Left ventricle myocardium superior (tissue), 1 donor: ENCODE results near the gene ERFE. TPM values are rescaled to one million over a fixed set of nuclear protein-coding genes. Genes with fewer than 3 reads are reported as not detected.
"Not testable (repeated sequence)": the region's sequence is repeated elsewhere in the genome, so short reads cannot be mapped to it uniquely, and the experiment has no call there.

Source experiments
- ATAC-seq: fragments of 200-7000 bp; cut with Tn5 transposase; one replicate; pipeline ENCODE4 v1.9.1; 2020; ENCODE audit warnings: mild to moderate bottlenecking, moderate library complexity
- DNase-seq: peaks from one replicate; pipeline ENCODE4 v3.0.0-alpha.2; 2020
- intact Hi-C: fragments of 100-400 bp; cut with micrococcal nuclease; formaldehyde crosslinking; loops from one replicate; pipeline ENCODE4 v1.11.0; 2022
- total RNA-seq: library from RNA; stranded (reverse); fragmentation: NEBNext Ultra II Directional; extraction: Animal tissue kit (Norgen Biotek cat#: 25700); gene quantifications from one replicate; pipeline ENCODE4 v1.2.1, GENCODE V29; 2021
- donor health status: DM: no; HTN: yes; CAD: no; lungs with severe emphysema.

The ERFE gene
- total RNA-seq, 1 donor from 2014 or later: not detected

- intact Hi-C loops: no loop called here
- DNase-seq (peak; percentile 41), ATAC-seq (peak; percentile 5)
Measured at GRCh38 chr2:238163481-238164198, 4.9 kb downstream of the ERFE start.

- intact Hi-C loops: no loop called here
- ATAC-seq (no peak), DNase-seq (peak; percentile 12)
Measured at GRCh38 chr2:238164906-238165287, 6.1 kb downstream of the ERFE start.

DNA sequence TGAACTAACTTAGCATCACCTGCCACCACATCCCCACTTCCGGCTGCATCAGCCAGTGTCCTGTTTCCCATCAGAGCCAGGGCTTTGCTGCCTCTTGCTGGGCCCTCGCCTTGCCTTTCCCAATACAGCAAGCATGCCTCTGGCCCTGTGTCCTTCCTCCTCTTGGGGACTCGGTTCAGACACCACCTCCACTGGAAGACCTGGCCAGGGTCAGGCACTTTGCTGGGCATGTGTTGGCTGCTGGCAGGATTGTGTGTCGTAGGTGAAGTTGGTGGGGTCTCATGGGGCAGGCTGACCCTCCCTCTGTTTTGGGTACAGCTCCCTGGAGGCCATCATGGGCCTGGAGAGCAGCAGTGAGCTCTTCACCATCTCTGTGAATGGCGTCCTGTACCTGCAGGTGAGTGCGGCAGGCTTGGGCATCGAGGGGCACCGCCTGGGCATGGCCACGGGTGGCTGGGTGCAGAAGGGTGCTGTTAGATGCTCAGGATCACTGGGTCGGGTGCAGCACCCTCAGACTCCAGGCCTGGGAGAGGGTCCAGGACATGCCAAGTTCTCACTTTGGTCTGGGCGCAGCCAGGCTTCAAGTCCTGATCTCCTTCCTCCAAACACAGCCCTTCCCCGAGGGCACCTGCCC, 6.6 kb downstream of the ERFE start:
- ATAC-seq (no peak), DNase-seq (peak; percentile 22)
- intact Hi-C loops: no loop called here

DNA sequence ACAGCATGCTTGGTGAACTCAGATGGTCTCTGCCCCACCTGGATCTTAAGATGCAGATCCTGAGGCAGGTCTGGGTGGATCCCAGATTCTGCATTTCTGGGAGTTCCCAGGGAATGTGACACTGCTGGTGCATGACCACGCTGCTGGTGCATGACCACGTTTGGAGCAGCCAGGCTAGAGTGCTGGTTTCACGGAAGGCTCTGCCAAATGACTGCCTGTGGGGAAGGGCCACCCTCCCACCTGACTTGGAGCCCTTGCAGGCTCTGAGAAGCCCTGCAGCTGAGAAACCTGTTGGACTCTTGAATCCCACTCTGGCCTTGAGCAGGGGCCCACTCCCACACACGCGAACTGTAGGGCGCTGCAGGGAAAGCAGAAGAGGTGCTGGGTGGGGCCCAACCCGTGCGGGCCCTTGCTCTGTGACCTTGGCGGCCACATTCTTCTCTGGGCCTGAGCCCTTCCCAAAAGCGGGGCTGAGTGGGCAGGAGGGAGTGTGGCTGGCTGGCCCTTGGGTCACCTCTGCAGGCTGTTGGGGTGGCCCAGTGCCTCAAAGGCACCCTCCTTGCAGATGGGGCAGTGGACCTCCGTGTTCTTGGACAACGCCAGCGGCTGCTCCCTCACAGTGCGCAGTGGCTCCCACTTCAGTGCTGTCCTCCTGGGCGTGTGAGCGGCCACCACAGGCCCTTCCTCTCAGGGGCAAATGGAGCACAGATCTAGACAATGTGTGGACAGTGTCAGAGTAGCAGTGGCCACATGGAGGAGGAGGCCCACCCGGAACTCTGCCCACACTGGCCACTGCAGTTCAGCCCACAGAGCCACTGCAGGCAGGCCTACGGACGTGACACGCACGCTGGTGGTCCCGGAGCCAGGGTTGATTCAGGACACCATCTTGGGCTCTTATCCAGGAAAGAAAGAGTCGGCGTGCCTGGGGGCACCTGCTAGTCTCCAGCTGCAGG, 7.9 kb downstream of the ERFE start:
- intact Hi-C loops: no loop called here
- ATAC-seq (no peak), DNase-seq (peak; percentile 28)

DNA sequence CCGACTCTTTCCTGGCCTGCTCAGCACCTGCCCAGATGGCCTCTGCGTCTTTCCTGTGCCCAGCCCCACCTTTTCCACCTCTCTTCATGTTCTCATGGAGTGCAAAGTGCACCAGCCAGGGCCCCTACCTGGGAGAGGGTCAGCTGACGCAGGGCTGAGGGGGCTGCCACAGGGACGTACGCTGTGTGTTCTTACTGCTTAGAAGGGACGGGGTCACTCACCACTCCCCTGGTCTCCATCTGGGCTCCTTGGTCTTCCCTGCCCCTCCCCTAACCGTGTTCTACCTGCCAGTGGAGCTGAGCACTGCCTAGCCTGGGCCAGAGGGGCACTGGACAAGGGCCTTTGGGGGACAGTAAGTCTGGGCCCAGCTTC, 8.6 kb downstream of the ERFE start:
- intact Hi-C loops: no loop called here
- DNase-seq (no peak), ATAC-seq (no peak)

- ATAC-seq (no peak), DNase-seq (peak; percentile 27)
- intact Hi-C loops: no loop called here
Measured at GRCh38 chr2:238167761-238168160, 9.0 kb downstream of the ERFE start.

DNA sequence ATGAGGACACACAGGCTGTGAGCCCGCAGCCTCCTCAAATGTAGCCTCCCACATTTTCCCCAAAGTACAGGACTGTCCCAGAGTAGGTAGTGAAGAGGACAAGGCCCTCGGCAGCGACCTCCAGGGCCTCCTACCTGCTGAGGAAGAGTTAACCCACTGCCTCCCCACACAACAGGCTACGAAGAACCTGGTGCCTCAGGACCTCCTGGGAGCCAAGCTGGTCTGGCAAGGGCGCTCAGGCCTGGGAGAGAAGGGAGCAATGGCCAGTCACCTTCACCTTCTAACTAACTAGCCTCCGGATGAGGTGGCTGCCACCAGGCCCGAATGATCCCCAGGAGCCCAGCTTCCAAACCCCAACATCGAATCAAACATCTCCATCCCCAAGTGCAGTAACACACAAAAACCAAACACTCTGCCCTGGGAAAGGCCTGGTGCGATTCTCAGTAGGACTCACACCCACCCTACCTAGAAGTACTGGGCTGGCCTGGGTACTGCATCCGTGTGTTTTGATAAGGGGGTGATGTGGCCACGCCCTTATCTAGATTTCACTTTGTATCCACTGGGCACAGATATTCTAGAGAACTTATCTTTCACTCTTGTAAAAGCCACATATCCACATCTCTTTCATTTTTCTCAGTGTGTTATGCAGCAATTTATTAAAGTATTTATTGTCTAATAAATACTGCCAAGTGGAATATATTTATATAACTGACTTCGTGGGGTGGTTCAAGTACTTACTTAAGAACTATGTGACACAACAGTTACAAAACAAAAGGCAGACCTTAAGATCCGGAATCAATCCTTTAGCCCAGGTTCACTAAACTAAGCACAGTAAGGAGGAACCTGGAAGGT, 9.7 kb downstream of the ERFE start:
- ATAC-seq (no peak), DNase-seq (no peak)
- intact Hi-C loops: no loop called here

DNA sequence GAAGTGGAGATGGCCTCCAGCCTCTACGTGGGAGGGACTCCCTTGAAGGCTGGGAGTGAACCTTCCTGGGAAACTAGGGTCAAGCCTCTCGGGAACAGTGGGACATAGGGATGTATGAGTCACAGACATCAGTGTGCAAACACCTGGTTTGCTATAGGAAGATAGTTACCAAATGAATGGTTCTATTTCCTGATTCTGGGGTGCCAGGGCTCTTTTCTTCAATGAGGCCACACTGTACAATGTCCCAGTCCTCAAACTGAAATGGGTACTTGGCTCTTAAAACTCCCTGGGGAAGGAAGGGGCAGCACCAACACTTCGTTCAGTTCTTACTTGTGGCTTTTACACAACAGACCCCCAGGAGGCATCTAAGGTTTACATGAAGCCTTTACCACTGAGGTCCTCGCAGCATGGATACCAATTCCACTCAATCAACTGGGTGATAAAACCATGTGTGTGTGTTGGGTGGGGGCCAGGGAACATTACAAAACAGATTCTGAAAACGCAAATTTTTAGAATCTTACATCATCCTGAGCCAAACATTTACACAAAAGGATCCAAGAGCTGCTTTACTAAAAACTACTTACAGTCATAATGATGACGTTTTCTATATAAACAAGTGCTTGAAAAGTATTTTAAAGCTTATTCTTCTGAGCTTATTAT, 10.4 kb downstream of the ERFE start:
- ATAC-seq (peak; percentile 33), DNase-seq (no peak)
- intact Hi-C loops: no loop called here

DNA sequence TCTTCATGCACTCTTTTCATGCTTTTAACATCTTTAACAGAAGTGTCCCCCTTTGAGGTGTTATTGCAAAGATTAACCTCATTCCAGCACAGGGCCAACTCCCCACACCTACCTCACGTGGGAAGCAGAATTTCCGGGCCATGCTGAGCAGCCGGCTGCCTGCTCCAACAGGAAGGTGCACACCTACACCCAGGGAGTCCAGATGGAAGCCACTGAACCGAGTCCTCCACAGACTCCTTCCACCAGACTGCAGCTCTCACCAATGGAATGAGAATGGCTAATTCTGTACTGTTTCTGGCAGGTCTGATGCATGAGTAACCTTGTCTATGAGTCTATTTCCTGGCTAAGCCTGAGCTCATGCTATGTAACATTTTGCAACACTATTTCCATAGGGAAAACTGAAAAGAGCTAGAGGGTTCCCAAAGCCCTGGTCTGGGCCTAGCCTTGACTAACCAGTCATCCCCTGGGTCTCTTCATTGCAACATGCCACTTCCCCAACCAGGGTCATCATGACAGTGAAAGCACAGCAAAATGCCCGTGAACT, 11.0 kb downstream of the ERFE start:
- peak; percentile 61 for ATAC-seq
- intact Hi-C loops: no loop called here
- no peak for DNase-seq

DNA sequence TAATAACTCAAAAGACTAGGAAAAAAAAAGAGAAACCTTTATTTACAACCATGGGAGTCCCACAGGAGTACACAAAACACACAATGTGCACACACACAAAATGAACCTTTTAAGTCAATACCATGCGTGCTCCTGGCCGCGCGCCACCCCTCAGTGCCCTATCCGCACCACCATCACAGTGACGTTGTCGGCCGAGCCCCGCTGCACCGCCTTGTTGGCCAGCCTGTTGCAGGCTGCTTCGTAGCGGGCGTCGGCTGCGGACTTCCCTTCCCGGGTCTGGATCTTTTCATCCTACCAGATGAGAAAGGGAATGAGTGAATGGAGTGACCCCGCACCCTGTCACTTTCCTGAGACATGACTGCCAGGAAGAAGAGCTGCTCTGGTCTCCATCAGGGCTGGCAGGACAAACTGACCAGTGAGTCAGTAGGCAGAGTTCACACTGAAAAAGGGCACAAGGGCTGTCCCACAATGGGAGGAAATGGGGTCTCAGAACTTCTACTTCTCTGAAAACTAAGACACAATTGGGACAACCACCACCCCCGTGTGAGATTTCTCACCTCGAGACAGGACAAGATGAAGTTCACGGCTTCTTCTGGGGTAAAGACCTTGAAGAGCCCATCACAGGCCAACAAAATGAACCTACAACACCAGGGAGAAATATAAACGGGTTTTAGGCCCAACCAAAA, 11.8 kb downstream of the ERFE start:
- ATAC-seq: no peak
- intact Hi-C loops: no loop called here
- DNase-seq: peak; percentile 41

DNA sequence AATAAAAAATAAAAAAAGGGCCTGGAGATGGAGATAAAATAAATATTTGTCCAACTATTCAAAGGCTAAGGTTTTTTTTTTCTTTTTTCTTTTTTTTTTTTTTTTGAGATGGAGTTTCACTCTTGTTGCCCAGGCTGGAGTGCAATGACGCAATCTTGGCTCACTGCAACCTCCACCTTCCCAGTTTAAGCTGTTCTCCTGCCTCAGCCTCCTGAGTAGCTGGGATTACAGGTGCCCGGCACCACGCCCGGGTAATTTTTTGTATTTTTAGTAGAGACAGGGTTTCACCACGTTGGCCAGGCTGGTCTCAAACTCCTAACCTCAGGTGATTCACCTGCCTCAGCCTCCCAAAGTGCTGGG, 12.3 kb downstream of the ERFE start:
- DNase-seq, ATAC-seq, intact Hi-C loops: not testable (repeated sequence)

DNA sequence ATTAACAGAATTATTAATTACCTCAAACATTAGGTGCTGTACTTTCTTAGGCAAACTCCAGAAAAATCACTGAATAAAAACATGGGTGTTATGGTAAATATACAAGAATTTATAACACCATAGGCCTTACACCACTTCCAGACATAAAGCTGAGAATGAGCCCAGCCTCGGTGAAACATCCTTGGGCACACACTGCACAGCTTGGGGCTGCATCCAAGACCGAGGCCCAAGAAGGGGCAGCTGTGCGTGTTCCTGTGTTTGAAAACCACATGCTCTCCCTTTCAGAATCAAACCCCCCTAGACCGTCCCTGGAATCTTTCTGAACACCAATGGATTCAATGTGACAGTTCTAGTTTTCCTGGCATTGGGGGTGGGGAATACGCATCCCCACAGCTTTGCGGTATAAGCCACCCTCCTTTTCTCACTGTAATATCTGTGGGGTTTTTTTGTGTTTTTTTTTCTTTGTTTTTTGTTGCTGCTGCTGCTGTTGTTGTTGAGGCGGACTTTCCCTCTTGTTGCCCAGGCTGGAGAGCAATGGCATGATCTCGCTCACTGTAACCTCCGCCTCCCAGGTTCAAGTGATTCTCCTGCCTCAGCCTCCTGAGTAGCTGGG, 12.9 kb downstream of the ERFE start:
- intact Hi-C loops: no loop called here
- no peak for ATAC-seq
- no peak for DNase-seq

DNA sequence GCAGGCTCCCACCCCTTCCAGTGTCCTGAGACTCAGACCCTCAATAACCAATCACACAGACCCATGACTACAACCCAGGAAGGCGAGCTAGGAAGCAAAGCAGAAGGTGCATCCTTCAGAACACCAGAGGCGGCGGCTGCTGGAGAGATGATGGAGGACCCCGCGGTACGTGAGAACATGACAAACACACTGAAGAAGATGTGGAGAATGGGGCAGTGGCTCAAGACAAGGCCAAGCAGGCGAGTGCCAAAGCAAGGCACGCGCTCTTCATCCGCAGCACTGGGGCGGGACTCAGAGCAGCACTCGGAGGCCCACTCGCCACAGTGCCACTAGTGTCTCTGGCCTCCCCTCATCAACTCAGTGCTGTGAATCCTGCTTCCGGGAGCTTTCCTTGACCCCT, 13.7 kb downstream of the ERFE start:
- no peak for ATAC-seq
- DNase-seq: no peak
- intact Hi-C loops: no loop called here

GRCh38 chr2:238173692-238174091, 14.9 kb downstream of the ERFE start:
- DNase-seq: no peak
- intact Hi-C loops: no loop called here
- ATAC-seq: no peak

DNA sequence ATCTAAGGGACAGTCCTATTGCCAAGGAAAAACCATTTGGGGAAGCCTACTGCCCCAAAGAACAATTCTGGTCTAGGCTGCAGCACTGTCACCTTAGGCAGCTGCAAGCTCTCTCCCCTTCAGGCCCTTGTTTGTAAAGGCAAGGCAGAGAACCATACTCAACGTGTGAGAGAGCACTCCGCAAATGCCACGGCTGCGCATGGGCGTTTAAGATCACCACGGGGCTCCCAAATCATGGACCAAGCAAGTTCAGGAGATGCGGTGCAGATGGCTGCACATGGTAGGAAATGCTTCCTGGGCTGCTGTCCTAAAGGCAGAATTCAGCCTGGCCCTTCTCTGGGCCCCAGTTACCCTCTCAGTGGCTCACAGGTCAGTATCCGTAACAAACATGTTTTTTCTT, 15.5 kb downstream of the ERFE start:
- intact Hi-C loops: no loop called here
- no peak for DNase-seq
- ATAC-seq: no peak

DNA sequence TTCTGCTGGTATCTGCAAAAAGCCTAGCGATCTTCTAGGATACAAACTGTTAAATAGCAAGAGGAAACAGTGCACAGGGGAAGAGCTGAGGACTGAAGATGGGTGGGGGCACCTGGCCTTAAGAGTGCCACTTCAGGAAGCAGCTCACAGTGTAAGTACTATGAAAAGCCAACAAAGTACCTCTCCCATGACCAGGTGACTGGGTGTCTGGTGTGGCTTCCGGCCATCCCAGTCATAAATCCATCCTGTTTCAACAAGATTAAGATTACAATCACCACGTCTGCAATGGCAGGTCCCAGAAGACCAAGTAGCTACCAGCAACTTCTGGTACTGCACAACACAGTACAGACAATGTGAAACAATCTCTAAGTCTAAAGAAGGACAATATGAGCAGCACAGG, 15.9 kb downstream of the ERFE start:
- intact Hi-C loops: no loop called here
- no peak for ATAC-seq
- no peak for DNase-seq

- intact Hi-C loops: no loop called here
- no peak for ATAC-seq
- no peak for DNase-seq
Measured at GRCh38 chr2:238176613-238177012, 17.8 kb downstream of the ERFE start.

DNA sequence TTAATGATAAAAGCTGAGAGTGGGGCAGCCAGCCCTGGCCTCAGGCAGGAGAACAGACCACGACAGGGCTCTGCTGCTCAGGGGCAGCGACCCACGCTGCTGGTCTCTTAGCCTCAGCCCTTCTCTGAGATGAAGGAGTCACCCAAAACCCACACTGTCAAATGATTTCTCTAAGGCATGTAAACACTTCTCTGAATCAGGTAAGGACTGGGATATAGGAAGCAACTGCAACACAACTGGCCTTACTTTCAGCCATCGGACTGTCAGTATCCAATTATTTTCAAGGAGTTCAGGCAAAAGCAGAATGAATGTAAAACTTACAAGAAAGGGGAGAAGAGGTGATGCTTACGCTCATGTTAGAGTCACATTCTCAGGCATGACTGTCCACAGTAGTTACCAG, 21.8 kb downstream of the ERFE start:
- DNase-seq (no peak), ATAC-seq (no peak)
- intact Hi-C loops: no loop called here
